ENCODE results near the gene RSAD1.

RSAD1 gene

DNA sequence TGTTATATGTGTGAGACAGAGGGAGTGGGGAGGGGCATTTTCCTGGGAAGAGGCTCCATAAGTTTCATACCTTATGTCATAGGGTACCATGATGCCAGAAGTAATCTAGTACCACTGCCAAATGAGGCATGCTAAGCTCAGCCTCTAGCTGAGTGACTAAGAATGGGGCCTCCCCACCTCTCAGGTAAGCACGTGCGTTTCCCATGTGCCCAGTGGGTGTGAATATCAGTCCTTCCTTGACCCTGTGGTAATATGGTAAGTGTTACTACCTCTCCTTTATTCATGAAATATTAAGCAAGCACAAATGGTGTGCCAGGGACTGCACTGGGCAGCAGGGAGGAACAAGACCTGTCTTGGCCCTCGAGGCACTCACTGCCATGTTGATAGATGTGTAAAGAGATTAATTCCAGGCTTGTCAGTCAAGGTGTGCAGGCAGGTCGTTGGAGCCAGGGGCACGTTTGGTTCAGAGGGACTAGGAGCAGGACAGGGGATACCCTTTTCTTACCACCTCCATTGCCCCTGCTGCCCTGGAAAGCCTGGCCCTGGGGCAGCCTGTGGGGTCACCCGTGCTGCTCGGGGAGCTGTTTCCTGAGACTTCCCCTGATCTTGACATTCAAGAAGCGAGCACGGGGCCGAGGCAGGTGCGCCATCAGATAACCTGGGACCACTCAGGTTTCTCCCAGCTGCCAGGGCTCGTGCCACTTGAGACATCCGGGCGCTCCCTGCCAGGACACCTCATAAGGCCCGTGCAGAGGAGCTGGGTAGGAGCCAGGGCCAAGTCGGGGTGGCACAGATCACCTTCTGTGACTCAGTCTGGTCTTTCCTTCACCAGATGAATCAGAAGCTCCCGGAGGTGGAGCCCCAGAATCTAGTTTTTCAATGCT lies 8.8 kb downstream of the RSAD1 start:
- H3K79me2 ChIP-seq (ENCODE audit: insufficient read depth, low read length), result peaks cover 2% of the 10 kb centered on the region; the same call in 1 of the 2 replicates
- no peak overlapping the region for H3K9ac ChIP-seq (ENCODE audit: low read depth, low read length)
- H2AFZ ChIP-seq (ENCODE audit: low read depth, low read length), result no peak overlapping the region
- peak; percentile 19; the same call in 1 of the 3 replicates for ATAC-seq (ENCODE audit: insufficient read depth, low read depth)
- no peak overlapping the region for H3K4me3 ChIP-seq (ENCODE audit: low read depth in 1 of 2, low read length in 2 of 2)
- peaks cover 36% of the 10 kb centered on the region for H3K36me3 ChIP-seq (ENCODE audit: insufficient read depth, low read length)
- TF ChIP-seq, protein P1, sequence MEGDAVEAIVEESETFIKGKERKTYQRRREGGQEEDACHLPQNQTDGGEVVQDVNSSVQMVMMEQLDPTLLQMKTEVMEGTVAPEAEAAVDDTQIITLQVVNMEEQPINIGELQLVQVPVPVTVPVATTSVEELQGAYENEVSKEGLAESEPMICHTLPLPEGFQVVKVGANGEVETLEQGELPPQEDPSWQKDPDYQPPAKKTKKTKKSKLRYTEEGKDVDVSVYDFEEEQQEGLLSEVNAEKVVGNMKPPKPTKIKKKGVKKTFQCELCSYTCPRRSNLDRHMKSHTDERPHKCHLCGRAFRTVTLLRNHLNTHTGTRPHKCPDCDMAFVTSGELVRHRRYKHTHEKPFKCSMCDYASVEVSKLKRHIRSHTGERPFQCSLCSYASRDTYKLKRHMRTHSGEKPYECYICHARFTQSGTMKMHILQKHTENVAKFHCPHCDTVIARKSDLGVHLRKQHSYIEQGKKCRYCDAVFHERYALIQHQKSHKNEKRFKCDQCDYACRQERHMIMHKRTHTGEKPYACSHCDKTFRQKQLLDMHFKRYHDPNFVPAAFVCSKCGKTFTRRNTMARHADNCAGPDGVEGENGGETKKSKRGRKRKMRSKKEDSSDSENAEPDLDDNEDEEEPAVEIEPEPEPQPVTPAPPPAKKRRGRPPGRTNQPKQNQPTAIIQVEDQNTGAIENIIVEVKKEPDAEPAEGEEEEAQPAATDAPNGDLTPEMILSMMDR (IDR thresholded peaks at IDR 0.05; ENCODE audit: borderline replicate concordance, extremely low read depth, low read length, poor library complexity, severe bottlenecking), result no peak
- no peak for TF ChIP-seq EZH2 (IDR thresholded peaks at IDR 0.05; ENCODE audit: borderline replicate concordance, low read depth, low read length, severe bottlenecking)
- no peaks in the 10 kb centered on the region for H3K27me3 ChIP-seq (ENCODE audit: insufficient read depth, low read length, poor library complexity)
- no peak overlapping the region for H3K27ac ChIP-seq (ENCODE audit: low read length)
- DNase-seq, result no peak
- H4K20me1 ChIP-seq (ENCODE audit: insufficient read depth, low read length), result no peaks in the 10 kb centered on the region
- no peak overlapping the region for H3K4me2 ChIP-seq (ENCODE audit: insufficient read depth, low read length)
- no peaks in the 10 kb centered on the region for H3K4me1 ChIP-seq (ENCODE audit: insufficient read depth, low read length)
- H3K9me3 ChIP-seq (ENCODE audit: insufficient read depth, low read length, severe bottlenecking), result no peaks in the 10 kb centered on the region

- TF ChIP-seq, protein P1 (IDR thresholded peaks at IDR 0.05; ENCODE audit: borderline replicate concordance, extremely low read depth, low read length, poor library complexity, severe bottlenecking), result no peak
- no peak for TF ChIP-seq EZH2 (IDR thresholded peaks at IDR 0.05; ENCODE audit: borderline replicate concordance, low read depth, low read length, severe bottlenecking)
- Histone ChIP-seq H3K9ac (ENCODE audit: low read depth, low read length) (no peak overlapping the region), H3K9me3 (ENCODE audit: insufficient read depth, low read length, severe bottlenecking) (no peaks in the 10 kb centered on the region), H4K20me1 (ENCODE audit: insufficient read depth, low read length) (no peaks in the 10 kb centered on the region), H3K27ac (ENCODE audit: low read length) (no peak overlapping the region), H3K4me2 (ENCODE audit: insufficient read depth, low read length) (no peak overlapping the region), H3K36me3 (ENCODE audit: insufficient read depth, low read length) (peaks cover 22% of the 10 kb centered on the region), H3K27me3 (ENCODE audit: insufficient read depth, low read length, poor library complexity) (no peaks in the 10 kb centered on the region), H2AFZ (ENCODE audit: low read depth, low read length) (no peak overlapping the region), H3K4me3 (ENCODE audit: low read depth in 1 of 2, low read length in 2 of 2) (no peak overlapping the region), H3K79me2 (ENCODE audit: insufficient read depth, low read length) (no peaks in the 10 kb centered on the region), H3K4me1 (ENCODE audit: insufficient read depth, low read length) (no peaks in the 10 kb centered on the region)
- DNase-seq, result no peak
- ATAC-seq (ENCODE audit: insufficient read depth, low read depth), result no peak
These were observed 10.2 kb downstream of the RSAD1 start for GRCh38 chr17:50488880-50489279.

DNA sequence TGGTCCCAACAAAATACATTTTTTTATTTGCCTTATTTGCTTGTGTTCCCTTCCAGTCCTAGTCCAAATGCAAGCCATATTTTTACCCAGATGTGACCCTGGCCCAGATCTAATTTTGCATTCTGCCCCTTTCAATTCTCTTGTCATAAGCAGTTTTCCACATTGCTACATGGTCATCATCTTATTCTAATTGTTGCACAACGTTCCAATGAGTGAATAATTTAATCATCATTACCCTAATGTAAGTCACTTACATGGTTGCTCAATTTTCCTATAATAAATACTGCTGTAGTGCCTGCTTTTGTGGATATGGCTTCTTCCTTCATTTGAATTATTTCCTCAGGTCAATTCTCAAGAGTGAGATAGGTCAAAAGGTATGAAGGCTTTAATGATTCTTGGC lies 12.8 kb downstream of the RSAD1 start:
- Histone ChIP-seq H3K79me2 (ENCODE audit: insufficient read depth, low read length) (no peaks in the 10 kb centered on the region), H4K20me1 (ENCODE audit: insufficient read depth, low read length) (no peaks in the 10 kb centered on the region), H3K27ac (ENCODE audit: low read length) (no peak overlapping the region), H3K9me3 (ENCODE audit: insufficient read depth, low read length, severe bottlenecking) (no peaks in the 10 kb centered on the region), H3K4me1 (ENCODE audit: insufficient read depth, low read length) (no peaks in the 10 kb centered on the region), H3K4me3 (ENCODE audit: low read depth in 1 of 2, low read length in 2 of 2) (no peak overlapping the region), H2AFZ (ENCODE audit: low read depth, low read length) (no peak overlapping the region), H3K9ac (ENCODE audit: low read depth, low read length) (no peak overlapping the region), H3K36me3 (ENCODE audit: insufficient read depth, low read length) (no peaks in the 10 kb centered on the region), H3K4me2 (ENCODE audit: insufficient read depth, low read length) (no peak overlapping the region), H3K27me3 (ENCODE audit: insufficient read depth, low read length, poor library complexity) (no peaks in the 10 kb centered on the region)
- no peak for TF ChIP-seq EZH2 (IDR thresholded peaks at IDR 0.05; ENCODE audit: borderline replicate concordance, low read depth, low read length, severe bottlenecking)
- TF ChIP-seq, protein P1 (IDR thresholded peaks at IDR 0.05; ENCODE audit: borderline replicate concordance, extremely low read depth, low read length, poor library complexity, severe bottlenecking), result no peak
- ATAC-seq (ENCODE audit: insufficient read depth, low read depth), result no peak
- no peak for DNase-seq
